GOT3 (cell line): ENCODE data around the gene KLK4.
"Not testable (repeated sequence)": the region's sequence is repeated elsewhere in the genome, so short reads cannot be mapped to it uniquely, and the experiment has no call there.

Source experiments
- DNase-seq: peaks from one replicate; lab custom pipeline; 2025; ENCODE audit warnings: mixed read lengths; lab: John Stamatoyannopoulos, UW

The KLK4 gene

GRCh38 chr19:50912727-50913716 is 1.8 kb upstream of the KLK4 start:
- DNase-seq = no peak

- DNase-seq = no peak
Measured at GRCh38 chr19:50912102-50912599, 956 bp upstream of the KLK4 start.

GRCh38 chr19:50910722-50911121 is 473 bp downstream of the KLK4 start:
- DNase-seq = no peak

- no peak for DNase-seq
Measured at GRCh38 chr19:50909240-50910070, 1.7 kb downstream of the KLK4 start.

- DNase-seq = no peak
Measured at GRCh38 chr19:50908336-50908735, 2.9 kb downstream of the KLK4 start.

GRCh38 chr19:50906217-50906616 is 5.0 kb downstream of the KLK4 start:
- no peak for DNase-seq

GRCh38 chr19:50902640-50903039 is 8.6 kb downstream of the KLK4 start:
- DNase-seq = no peak

- DNase-seq = no peak
Measured at GRCh38 chr19:50899569-50899968, 11.6 kb downstream of the KLK4 start.

- DNase-seq = no peak
Measured at GRCh38 chr19:50898018-50898417, 13.2 kb downstream of the KLK4 start.

- DNase-seq = no peak
Measured at GRCh38 chr19:50897612-50898011, 13.6 kb downstream of the KLK4 start.

- DNase-seq = no peak
Measured at GRCh38 chr19:50897191-50897607, 14.0 kb downstream of the KLK4 start.

GRCh38 chr19:50896591-50897190 is 14.5 kb downstream of the KLK4 start:
- no peak for DNase-seq

- not testable (repeated sequence) for DNase-seq
Measured at GRCh38 chr19:50896089-50896590, 15.1 kb downstream of the KLK4 start.

GRCh38 chr19:50894478-50895356 is 16.5 kb downstream of the KLK4 start:
- DNase-seq = no peak

- no peak for DNase-seq
Measured at GRCh38 chr19:50893047-50893736, 18.0 kb downstream of the KLK4 start.

GRCh38 chr19:50891253-50891625 is 20.0 kb downstream of the KLK4 start:
- DNase-seq = no peak

- DNase-seq = no peak
Measured at GRCh38 chr19:50890422-50891252, 20.6 kb downstream of the KLK4 start.

GRCh38 chr19:50889638-50890037 is 21.6 kb downstream of the KLK4 start:
- no peak for DNase-seq

- DNase-seq = no peak
Measured at GRCh38 chr19:50882188-50882587, 29.0 kb downstream of the KLK4 start.
